Gastroesophageal sphincter (tissue), 3 donors: ENCODE results near the gene THADA.

Experiments
- CTCF ChIP-seq, 4 experiments: fragments of 200-600 bp in 2 of 4; fragments of 450-650 bp in 2 of 4; sonication (generic) in 1 of 4; IDR thresholded peaks; one replicate each; pipeline ENCODE4 v1.5.1; 2017 to 2019; ENCODE audit warnings: antibody characterized with exemption in 4 of 4, mild to moderate bottlenecking in 2 of 4, moderate library complexity in 2 of 4
- POLR2A ChIP-seq, 2 donors: fragments of 450-650 bp; IDR thresholded peaks; one replicate each; pipeline ENCODE4 v1.6.1; 2017; ENCODE audit warnings: antibody characterized with exemption in 2 of 2, mild to moderate bottlenecking in 2 of 2, moderate library complexity in 1 of 2

- TF ChIP-seq POLR2A (IDR thresholded peaks at IDR 0.05) (no peak), CTCF (IDR thresholded peaks at IDR 0.05) (no peak)
Observed at GRCh38 chr2:43424262-43425207, 171.3 kb downstream of the THADA start.
